ENCODE results near the gene RHOU. TPM values are rescaled to one million over a fixed set of nuclear protein-coding genes. Genes with fewer than 3 reads are reported as not detected.
"Not testable (repeated sequence)": the region's sequence is repeated elsewhere in the genome, so short reads cannot be mapped to it uniquely, and the experiment has no call there.

RHOU gene
- 8.8 TPM in 2 replicates for total RNA-seq

- intact Hi-C loops (cut with micrococcal nuclease), result loop anchor here (1.0 to 10.0 kb wide), 9 partner anchors 71 to 772 kb away; partner anchors contain the start of gene NUP133
These were observed at the start of gene RHOU for GRCh38 chr1:228734881-228735801. RHOU (plus strand) TSS chr1:228735479; CDS start chr1:228735743, 264 bp downstream.

DNA sequence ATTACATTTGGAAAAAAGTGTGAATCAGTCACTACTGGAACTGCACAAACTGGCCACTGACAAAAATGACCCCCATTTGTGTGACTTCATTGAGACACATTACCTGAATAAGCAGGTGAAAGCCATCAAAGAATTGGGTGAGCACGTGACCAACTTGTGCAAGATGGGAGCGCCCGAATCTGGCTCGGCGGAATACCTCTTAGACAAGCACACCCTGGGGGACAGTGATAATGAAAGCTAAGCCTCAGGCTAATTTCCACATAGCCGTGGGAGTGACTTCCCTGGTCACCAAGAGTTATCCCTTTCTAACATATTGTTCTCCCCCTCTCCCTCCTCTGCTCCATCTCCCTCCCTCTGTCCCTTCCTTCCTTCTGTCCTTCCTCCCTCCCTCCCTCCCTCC lies 47.7 kb upstream of the RHOU start:
- intact Hi-C loops (cut with micrococcal nuclease), result no loop called here

GRCh38 chr1:228689255-228689654 lies 46.0 kb upstream of the RHOU start:
- intact Hi-C loops (cut with micrococcal nuclease), result no loop called here

- intact Hi-C loops (cut with micrococcal nuclease), result no loop called here
These were observed 44.1 kb upstream of the RHOU start for GRCh38 chr1:228691211-228691610.

- intact Hi-C loops (cut with micrococcal nuclease), result loop anchor here (1.0 kb wide), 2 partner anchors 535 to 561 kb away; no protein-coding TSS in a partner anchor
These were observed 43.4 kb upstream of the RHOU start for GRCh38 chr1:228691926-228692325.

GRCh38 chr1:228694447-228694846 lies 40.8 kb upstream of the RHOU start:
- intact Hi-C loops (cut with micrococcal nuclease), result not testable (repeated sequence)

DNA sequence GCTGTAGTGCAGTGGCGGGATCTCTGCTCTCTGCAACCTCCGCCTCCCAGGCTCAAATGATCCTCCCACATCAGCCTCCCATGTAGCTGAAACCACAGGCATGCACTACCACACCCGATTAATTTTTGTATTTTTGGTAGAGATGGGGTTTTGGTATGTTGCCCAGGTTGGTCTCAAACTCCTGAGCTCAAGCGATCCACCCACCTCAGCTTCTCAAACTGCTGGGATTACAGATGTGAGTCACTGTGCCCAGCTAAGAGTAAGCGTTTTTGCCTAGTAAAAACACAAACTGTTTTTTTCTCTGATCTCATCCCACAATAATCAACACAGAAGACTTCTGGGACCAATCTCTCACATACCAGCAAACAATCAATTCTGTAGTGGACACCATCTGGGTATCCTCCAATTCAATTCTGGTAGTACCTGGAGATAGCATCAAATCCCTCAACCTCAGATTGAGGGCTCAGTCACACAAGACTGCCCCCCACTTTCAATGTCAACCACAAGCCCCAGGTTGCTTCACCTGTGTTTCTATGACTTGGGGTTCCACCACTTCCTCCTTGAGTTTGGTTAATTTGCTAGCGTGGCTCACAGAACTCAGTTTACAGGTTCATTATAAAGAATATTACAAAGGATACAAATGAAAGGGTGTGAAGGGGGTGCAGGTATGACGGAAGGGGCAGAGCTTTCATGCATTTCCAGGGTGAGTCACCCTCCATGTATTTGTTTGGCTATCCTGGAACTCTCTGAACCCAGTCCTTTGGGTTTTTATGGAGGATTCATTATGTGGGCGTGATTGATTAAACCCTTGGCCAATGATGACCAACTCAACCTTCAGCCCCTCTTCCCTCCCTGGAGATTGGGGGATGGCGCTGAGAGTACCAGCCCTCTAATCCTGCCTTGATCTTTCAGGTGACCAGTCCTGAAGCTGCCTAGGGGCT lies 40.0 kb upstream of the RHOU start:
- intact Hi-C loops (cut with micrococcal nuclease), result no loop called here

GRCh38 chr1:228697207-228698016 lies 37.9 kb upstream of the RHOU start:
- intact Hi-C loops (cut with micrococcal nuclease), result no loop called here

DNA sequence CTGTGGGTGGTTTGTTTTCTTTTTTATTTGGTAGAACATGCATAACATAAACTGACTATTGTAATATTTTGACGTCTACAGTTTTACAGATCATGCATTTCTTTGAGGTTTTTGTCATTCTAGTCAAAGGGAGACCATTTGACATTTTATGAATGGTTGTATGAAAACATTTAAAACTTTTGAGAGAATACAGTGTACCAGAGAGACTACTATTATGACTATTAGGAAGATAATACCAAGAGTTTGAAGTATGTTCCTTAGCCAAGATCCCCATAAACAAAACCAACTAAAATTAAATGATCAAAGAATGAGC lies 37.3 kb upstream of the RHOU start:
- intact Hi-C loops (cut with micrococcal nuclease), result no loop called here

DNA sequence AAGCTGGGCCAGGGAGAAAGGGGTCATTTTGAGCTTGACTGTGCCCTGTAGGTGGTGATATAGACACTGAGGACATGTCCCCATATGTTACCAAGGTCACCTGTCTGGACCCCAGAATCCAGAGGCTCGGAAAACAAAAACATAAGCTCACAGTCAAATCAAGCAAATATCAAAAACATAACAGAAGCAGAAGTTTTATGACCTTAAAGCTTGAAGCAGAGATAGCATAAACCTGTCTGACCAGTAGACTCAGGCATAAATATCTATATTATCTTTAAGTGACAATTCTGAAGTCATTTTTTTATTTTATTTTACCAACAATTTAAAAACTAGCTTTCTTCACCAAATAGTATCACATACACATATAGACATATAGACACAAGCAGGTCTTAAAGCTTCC lies 32.8 kb upstream of the RHOU start:
- intact Hi-C loops (cut with micrococcal nuclease), result no loop called here

DNA sequence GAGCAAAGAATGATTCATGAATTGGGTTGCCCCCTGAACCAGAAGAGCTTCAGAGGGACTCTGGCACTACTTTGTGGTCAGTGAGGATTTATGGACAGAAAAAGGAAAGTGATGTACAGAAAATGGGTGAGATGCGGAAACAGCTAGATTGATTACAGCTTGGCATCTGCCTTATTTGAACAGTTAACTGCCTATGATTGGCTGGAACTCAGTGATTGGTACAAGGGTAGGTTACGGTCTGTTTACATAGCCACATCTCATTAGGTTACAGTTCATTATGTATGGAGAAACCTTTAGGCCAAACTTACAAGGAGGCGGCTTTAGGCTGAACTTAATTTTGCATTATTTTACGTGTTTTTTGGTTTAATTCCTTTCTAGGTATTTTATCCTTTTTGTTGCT lies 29.0 kb upstream of the RHOU start:
- intact Hi-C loops (cut with micrococcal nuclease), result no loop called here

GRCh38 chr1:228717081-228717480 lies 18.2 kb upstream of the RHOU start:
- intact Hi-C loops (cut with micrococcal nuclease), result no loop called here

GRCh38 chr1:228721407-228721806 lies 13.9 kb upstream of the RHOU start:
- intact Hi-C loops (cut with micrococcal nuclease), result no loop called here

GRCh38 chr1:228723287-228723686 lies 12.0 kb upstream of the RHOU start:
- intact Hi-C loops (cut with micrococcal nuclease), result no loop called here

GRCh38 chr1:228723921-228724320 lies 11.4 kb upstream of the RHOU start:
- intact Hi-C loops (cut with micrococcal nuclease), result no loop called here

GRCh38 chr1:228725178-228725577 lies 10.1 kb upstream of the RHOU start:
- intact Hi-C loops (cut with micrococcal nuclease), result no loop called here

DNA sequence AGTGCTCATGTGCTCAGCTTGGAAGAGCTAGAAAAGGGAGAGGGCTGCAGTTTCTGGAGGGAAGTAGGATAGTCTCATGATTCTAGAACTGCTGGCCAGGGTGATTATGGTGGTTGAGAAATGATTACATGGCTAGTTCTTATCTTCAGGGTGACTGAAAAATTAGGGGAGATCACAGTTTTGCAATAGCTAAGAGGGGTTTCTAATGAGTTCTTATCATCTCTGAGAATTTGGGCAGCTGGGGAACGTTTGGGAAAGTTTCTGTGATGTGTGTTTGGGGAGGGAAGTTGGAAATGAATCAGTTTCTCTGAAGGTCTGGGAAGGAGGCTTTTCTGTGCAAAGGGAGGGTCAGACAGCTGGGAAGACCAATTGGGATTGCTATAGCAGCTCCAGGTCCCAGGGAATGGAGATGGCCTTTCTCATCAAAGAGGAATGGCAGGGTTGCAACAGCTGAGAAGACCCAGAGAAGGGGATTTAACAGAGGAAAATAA lies 7.6 kb upstream of the RHOU start:
- intact Hi-C loops (cut with micrococcal nuclease), result no loop called here

DNA sequence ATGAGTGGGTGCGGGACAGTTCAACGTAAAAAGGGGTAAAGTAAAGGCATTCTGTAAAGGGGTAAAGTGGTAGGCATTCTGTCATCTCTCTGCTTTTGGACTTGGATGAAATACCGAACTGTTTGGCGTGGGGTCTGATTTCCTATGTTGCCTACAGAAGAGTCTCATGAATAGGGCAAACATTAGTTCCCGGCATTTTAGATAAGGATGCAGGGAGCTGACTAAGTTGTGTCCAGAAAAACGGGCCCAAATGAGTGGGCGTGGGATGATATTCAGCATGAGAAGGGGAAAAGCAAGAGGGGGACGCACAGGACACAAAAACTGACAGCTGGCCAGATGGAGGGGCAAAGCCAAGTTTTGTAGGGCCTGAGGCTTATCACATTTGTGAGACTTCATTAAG lies 2.9 kb upstream of the RHOU start:
- intact Hi-C loops (cut with micrococcal nuclease), result loop anchor here (10.0 kb wide), 1 partner anchor 292 kb away; no protein-coding TSS in a partner anchor

DNA sequence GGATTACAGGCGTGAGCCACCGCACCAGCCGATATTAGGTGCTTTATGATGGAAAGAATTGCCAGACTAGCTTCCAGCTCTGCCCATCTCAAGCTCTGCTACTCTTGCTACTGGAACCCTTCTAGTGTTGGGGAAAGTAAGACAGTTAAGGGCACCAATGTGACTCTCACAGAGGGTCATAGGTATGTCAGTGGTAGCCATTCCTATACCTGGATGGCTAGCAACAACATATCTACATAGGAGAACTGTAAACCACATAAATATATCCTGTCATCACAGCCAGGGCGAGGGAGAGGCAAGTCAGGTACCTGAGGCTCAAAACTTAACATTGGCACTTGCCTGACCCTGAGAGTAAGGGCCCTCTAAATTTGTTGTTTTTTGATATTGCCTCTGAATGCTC lies 1.7 kb upstream of the RHOU start:
- intact Hi-C loops (cut with micrococcal nuclease), result loop anchor here (10.0 kb wide), 1 partner anchor 291 kb away; no protein-coding TSS in a partner anchor

DNA sequence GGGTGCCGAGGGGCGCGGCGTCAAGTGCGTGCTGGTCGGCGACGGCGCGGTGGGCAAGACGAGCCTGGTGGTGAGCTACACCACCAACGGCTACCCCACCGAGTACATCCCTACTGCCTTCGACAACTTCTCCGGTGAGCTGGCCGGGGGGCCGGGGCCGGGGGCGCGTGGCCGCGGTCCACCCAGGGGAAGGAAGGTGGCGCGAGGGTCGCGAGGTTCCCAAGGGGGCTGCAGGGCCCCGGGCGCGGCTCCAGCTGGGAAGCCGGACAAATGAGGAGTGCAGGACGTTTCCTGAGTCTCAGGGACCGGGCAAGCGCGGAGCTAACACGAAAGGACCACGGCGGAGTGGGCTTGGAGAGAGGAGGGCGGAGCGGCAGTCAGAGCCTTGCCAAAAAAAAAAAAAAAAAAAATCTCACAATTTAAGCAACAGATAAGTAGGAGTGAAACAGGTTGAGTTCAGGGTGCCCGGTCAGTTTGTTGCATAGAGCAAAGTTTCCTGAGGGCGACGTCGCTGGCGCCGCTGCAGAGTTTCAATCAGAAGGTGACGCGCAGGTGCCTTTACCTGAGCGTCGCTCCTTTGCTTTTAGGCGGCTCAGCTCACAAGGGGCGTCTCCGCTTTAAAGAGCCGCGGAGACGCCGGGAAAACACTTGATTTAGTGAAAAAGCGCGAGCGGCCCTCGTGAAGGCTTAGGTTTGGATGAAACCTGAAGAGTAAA lies 750 bp downstream of the RHOU start:
- intact Hi-C loops (cut with micrococcal nuclease), result loop anchor here (1.0 to 10.0 kb wide), 11 partner anchors 58 to 771 kb away; partner anchors contain the start of gene NUP133
